Activated naive CD4-positive, alpha-beta T cell treated with anti-CD3 and anti-CD28 coated beads, Interleukin-2, amount 10 ng/mL, durations not matched to agents 7 days and 5 days (primary cell): Measurements from ENCODE around the gene DUS3L.
"Not testable (repeated sequence)": the region's sequence is repeated elsewhere in the genome, so short reads cannot be mapped to it uniquely, and the experiment has no call there.

Experiments
- CTCF ChIA-PET: fragments of 350-600 bp; sonication (Branson Sonifier 250); formaldehyde crosslinking; loops from one replicate; lab custom pipeline; 2021; ENCODE audit warnings: antibody characterized with exemption; lab: Charles Lee
- DNase-seq: peaks from one replicate; pipeline ENCODE4 v3.0.0-alpha.2; 2020
- H3K27ac Mint-ChIP-seq: one replicate; pipeline ENCODE4 v1.8.0; 2021; ENCODE audit warnings: mild to moderate bottlenecking, moderate library complexity, mixed read lengths
- H3K27me3 Mint-ChIP-seq: one replicate; pipeline ENCODE4 v1.8.0; 2021; ENCODE audit warnings: mild to moderate bottlenecking, mixed read lengths
- H3K36me3 Mint-ChIP-seq: one replicate; pipeline ENCODE4 v1.8.0; 2021; ENCODE audit warnings: mixed read lengths
- H3K4me1 Mint-ChIP-seq: one replicate; pipeline ENCODE4 v1.8.0; 2021; ENCODE audit warnings: mixed read lengths
- H3K4me3 Mint-ChIP-seq: one replicate; pipeline ENCODE4 v1.8.0; 2021; ENCODE audit warnings: mild to moderate bottlenecking, moderate library complexity, mixed read lengths
- H3K9me3 Mint-ChIP-seq: one replicate; pipeline ENCODE4 v1.8.0; 2021; ENCODE audit warnings: mixed read lengths

Gene DUS3L

DNA sequence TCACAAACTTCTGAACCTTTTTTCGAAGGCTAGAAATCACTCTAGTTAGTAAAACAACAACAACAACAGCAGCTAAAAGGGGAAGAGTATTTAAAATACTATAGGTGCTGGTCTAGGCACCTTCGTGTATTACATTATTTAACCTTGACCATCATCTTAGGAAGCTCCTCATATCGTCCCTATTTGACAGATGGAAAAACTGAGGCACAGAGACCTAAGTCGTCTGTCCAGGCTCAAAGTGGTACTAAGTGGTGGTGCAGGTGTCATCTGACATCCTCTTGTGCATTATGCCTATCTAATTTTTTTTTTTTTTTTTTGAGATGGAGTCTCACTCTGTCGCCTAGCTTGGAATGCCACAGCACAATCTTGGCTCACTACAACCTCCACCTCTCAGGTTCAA is 41.5 kb downstream of the DUS3L start:
- no peaks in the 10 kb centered on the region for H3K4me1 Mint-ChIP-seq
- H3K27ac Mint-ChIP-seq = no peak overlapping the region
- H3K36me3 Mint-ChIP-seq = no peaks in the 10 kb centered on the region
- DNase-seq = no peak
- CTCF ChIA-PET = no interaction called here
- H3K9me3 Mint-ChIP-seq = no peaks in the 10 kb centered on the region
- H3K27me3 Mint-ChIP-seq = peaks cover 28% of the 10 kb centered on the region
- H3K4me3 Mint-ChIP-seq = no peak overlapping the region

GRCh38 chr19:5748920-5749319 is 42.0 kb downstream of the DUS3L start:
- H3K4me1 Mint-ChIP-seq, H3K27ac Mint-ChIP-seq, DNase-seq, H3K4me3 Mint-ChIP-seq, CTCF ChIA-PET, H3K36me3 Mint-ChIP-seq, H3K9me3 Mint-ChIP-seq: not testable (repeated sequence)
- H3K27me3 Mint-ChIP-seq = peaks cover 25% of the 10 kb centered on the region

DNA sequence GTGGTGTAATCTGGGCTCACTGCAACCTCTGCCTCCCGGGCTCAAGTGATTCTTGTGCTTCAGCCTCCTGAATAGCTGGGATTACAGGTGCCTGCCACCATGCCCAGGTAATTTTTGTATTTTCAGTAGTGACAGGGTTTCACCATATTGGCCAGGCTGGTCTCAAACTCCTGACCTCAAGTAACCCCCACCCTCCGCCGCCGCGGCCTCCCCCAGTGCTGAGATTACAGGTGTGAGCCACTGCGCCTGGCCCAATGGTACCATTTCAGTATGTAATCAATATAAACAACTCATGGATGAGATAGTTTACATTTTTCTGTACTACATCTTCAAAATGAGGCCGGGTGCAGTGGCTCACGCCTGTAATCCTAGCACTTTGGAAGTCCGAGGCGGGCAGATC is 46.0 kb downstream of the DUS3L start:
- CTCF ChIA-PET, H3K9me3 Mint-ChIP-seq, H3K4me3 Mint-ChIP-seq: not testable (repeated sequence)

GRCh38 chr19:5743630-5744029 is 47.3 kb downstream of the DUS3L start:
- Mint-ChIP-seq H3K27me3 (peaks cover 28% of the 10 kb centered on the region), H3K27ac (no peak overlapping the region)

More for the DNA sequence above, 46.0 kb downstream of the DUS3L start:
- H3K27ac Mint-ChIP-seq, H3K36me3 Mint-ChIP-seq, DNase-seq, H3K4me1 Mint-ChIP-seq: not testable (repeated sequence)
- H3K27me3 Mint-ChIP-seq = peaks cover 28% of the 10 kb centered on the region

GRCh38 chr19:5742051-5742450 is 48.9 kb downstream of the DUS3L start:
- Mint-ChIP-seq H3K27me3 (peaks cover 22% of the 10 kb centered on the region), H3K27ac (no peak overlapping the region), H3K4me3 (no peak overlapping the region), H3K36me3 (no peaks in the 10 kb centered on the region), H3K9me3 (no peaks in the 10 kb centered on the region), H3K4me1 (no peaks in the 10 kb centered on the region)
- DNase-seq = no peak
- CTCF ChIA-PET = no interaction called here

More at GRCh38 chr19:5743630-5744029, 47.3 kb downstream of the DUS3L start:
- no peaks in the 10 kb centered on the region for H3K36me3 Mint-ChIP-seq
- H3K4me3 Mint-ChIP-seq = no peak overlapping the region
- no peaks in the 10 kb centered on the region for H3K4me1 Mint-ChIP-seq
- CTCF ChIA-PET = no interaction called here
- no peak for DNase-seq
- H3K9me3 Mint-ChIP-seq = no peaks in the 10 kb centered on the region

GRCh38 chr19:5738423-5738822 is 52.5 kb downstream of the DUS3L start:
- DNase-seq = no peak
- no peaks in the 10 kb centered on the region for H3K4me1 Mint-ChIP-seq
- no peaks in the 10 kb centered on the region for H3K9me3 Mint-ChIP-seq
- no peak overlapping the region for H3K4me3 Mint-ChIP-seq
- CTCF ChIA-PET = no interaction called here
- no peaks in the 10 kb centered on the region for H3K36me3 Mint-ChIP-seq
- H3K27ac Mint-ChIP-seq = no peak overlapping the region
- H3K27me3 Mint-ChIP-seq = peaks cover 13% of the 10 kb centered on the region
